Jurkat, Clone E6-1 (cell line): ENCODE data around the gene SERTAD3.
"Not testable (repeated sequence)": the region's sequence is repeated elsewhere in the genome, so short reads cannot be mapped to it uniquely, and the experiment has no call there.

Experiments
- DNase-seq: peaks from one replicate; pipeline ENCODE4 v3.0.0-alpha.2; 2011; ENCODE audit warnings: low read depth, low spot score
- H3K4me3 ChIP-seq: 2 replicates; pipeline ENCODE4 v1.5.1; 2011; ENCODE audit warnings: mild to moderate bottlenecking, low read length, control low read depth, moderate library complexity

Gene SERTAD3

DNA sequence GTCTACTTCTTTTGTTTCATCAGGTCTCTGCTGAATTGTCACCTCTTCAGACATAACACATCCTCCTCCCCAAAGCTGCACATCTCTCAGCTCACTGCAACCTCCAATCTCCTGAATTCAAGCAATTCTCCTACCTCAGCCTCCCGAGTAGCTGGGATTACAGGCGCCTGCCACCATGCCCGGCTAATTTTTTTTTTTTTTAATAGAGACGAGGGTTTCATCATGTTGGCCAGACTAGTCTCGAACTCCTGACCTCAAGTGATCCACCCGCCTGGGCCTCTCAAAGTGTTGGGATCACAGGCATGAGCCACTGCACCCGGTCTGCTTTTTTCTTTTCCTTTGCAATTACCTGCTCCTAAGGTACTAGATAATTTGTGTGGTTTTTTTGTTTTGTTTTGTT is 11.4 kb downstream of the SERTAD3 start:
- not testable (repeated sequence) for DNase-seq, H3K4me3 ChIP-seq

DNA sequence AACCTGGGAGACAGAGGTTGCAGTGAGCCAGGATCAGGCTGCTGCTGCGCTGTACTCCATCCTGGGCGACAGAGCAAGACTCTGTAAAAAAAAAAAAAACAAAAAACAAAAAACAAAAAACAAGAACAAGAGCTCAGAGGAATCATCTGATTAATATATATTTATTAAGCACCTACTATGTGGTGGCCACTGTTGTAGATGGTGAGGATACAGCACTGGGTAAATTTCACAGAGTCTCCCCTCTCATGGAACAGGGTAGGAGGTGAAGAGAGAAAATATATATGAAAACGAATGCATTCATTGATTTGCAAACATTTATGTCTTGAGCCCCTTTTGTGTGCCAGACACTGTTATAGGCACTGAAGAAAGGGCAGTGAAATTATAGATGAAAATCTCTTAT is 12.4 kb downstream of the SERTAD3 start:
- H3K4me3 ChIP-seq = no peak overlapping the region
- no peak for DNase-seq

DNA sequence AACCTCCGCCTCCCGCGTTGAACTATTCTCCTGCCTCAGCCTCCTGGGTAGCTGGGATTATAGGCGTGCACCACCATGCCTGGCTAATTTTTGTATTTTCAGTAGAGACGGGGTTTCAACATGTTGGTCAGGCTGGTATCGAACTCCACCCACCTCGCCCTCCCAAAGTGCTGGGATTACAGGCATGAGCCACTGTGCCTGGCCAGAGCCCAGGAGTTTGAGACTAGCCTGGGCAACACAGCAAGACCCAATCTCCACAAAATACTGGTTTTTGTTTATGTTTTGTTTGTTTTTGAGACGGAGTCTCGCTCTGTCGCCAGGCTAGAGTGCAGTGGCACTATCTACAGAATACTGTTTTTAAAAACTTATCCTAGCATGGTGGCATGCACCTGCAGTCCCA is 13.9 kb downstream of the SERTAD3 start:
- not testable (repeated sequence) for DNase-seq, H3K4me3 ChIP-seq

DNA sequence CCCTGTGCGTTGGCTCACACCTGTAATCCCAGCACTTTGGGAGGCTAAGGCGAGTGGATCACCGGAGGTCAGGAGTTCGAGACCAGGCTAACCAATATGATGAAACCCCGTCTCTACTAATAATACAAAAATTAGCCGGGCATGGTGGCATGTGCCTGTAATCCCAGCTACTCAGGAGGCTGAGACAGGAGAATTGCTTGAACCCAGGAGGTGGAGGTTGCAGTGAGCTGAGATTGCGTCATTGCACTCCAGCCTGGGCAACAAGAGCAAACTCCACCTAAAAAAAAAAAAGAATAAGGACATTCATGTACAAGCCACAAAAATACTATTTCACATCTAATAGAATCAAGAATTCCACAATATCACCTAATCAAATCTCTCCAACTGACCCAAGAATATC is 15.9 kb downstream of the SERTAD3 start:
- not testable (repeated sequence) for DNase-seq, H3K4me3 ChIP-seq

DNA sequence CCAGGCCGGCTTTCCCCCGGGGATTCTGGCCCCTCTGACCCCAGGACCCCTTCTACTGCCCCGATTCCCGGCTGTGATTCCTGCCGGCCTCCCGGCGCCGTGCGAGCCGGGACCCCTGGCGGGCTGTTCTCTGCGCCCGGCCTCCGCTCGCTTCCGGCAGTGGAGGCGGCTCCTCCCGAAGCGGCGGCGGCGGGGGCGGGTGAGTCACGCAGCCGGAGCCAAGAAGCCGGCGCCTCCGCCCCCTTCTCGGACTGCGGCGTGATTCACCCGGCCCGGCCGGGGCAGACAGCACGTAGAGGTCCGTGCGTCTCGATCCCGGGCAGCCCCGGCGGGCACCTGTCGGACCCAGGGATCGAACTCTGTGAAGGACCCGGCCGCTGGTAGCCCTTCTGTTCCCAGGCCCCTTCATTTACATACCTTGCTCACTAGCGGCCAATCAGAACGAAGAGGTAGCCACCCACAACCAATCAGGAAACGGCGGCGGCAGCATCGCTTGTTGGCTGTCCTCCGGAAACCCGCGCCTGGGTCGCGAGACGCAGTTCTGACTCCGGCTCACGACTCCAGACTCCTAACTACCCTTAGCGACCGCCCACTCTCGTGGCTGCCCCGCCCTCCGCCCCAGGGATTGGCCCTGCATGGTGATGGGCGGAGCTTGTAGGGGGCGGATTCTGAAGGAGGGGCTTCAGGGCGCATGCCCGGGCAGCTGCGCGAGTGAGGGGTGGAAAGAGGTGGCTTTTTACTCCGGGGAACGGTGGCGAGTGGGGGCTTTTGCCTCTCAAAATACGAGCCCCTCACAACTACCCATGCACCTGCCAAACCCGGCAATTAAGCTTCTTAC is 18.5 kb downstream of the SERTAD3 start, which contains the start of gene SERTAD1:
SERTAD1 (minus strand) TSS at position 543 of the 838 bp plus-strand sequence. CDS start 2,446 bp downstream, outside the sequence.
- peak within 1 kb of the TSS; percentile 73 for H3K4me3 ChIP-seq
- DNase-seq = peak; percentile 99

DNA sequence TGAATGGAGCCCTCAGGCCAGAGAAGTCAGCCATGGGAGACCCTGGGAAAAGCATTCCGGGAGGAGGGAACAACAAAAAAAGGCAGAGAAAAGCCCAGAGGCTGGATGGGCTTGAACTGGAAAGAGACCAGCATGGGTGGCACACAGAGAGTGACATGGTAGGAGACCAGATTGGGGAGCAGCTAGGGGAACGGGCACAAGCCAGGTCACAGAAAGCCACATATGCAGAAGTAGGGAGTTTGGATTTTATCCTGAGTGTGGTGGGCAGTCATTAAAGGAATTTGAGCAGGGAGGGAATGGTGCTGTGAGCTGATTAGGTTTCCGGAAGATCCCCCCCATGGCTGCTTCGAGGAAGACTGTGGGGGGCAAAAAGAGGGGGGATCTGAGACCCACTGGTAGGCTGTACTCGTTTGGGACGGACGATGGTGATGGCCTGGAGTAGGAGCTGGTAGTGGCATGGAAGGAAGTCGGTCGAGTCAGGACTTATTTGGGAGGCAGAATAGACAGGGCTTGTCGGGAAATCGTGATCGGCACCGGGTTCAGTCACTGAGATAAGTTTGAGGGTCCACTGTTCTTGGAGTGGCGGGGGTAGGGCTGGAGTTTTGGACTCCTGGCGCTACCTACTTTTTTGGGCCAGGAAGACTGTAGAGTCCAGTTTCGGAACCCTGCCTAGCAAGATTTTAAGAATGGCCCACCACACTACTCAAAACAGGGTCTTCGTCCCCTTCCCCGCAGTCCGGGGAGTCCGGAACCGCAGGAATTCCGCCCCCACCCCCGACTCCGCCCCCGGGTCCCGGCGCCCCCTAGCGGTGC is 19.3 kb downstream of the SERTAD3 start:
- peak overlapping the region; percentile 73 for H3K4me3 ChIP-seq
- no peak for DNase-seq

DNA sequence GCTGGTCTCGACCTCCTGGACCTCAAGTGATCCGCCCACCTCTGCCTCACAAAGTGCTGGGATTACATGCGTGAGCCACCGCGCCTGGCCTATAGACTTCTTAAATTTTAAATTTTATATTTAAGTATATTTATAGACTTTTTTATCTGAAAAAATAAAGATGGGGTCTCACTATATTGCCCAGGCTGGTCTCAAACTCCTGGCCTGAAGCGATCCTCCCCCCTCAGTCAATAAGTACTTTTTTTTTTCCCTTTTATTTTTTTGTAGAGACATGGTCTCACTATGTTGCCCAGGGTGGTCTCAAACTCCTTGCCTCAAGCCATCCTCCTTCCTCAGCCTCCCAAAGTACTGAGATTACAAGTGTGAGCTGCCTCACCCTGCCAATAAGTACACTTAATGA is 20.2 kb downstream of the SERTAD3 start:
- no peak overlapping the region for H3K4me3 ChIP-seq
- no peak for DNase-seq

DNA sequence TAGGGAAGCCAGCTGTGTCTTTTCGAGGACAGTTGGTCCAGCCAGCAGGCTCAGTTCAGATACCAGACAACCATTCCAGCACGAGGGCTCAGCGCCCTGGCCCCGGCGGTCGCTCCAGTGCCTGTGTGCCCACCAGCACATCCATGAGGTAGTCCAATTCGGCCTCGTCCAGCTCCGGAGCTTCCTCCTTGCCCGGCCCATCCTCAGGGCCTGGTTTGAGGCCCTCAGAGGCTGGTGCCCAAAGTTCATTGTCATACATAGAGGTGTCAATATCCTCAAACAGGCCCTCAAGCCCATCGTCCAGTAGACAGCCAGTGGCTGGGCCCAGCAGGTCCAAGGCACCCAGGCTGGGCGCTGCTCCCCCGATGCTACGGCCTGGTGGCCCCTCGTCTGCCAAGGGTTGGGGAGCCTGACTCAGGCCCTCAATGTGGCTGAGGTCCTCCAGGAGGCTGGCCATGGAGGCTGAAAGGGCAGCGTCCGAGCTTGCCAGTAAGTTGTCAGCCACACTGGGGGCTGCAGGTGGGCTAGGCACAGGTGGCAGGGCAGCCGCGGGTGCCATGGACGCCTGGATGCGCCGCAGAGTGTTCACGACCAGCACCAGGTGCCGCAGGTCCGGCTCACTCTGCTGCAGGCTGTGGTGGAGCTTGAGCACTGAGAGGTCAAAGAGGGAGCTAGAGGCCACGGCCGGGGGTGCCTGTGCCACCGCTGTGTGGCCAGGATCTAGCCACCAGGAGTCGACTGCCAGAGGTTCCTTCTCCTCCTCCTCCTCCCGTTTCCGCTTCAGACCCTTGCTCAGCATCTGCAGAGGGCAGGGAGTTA is 21.2 kb downstream of the SERTAD3 start:
- DNase-seq = no peak
- H3K4me3 ChIP-seq = no peak overlapping the region

DNA sequence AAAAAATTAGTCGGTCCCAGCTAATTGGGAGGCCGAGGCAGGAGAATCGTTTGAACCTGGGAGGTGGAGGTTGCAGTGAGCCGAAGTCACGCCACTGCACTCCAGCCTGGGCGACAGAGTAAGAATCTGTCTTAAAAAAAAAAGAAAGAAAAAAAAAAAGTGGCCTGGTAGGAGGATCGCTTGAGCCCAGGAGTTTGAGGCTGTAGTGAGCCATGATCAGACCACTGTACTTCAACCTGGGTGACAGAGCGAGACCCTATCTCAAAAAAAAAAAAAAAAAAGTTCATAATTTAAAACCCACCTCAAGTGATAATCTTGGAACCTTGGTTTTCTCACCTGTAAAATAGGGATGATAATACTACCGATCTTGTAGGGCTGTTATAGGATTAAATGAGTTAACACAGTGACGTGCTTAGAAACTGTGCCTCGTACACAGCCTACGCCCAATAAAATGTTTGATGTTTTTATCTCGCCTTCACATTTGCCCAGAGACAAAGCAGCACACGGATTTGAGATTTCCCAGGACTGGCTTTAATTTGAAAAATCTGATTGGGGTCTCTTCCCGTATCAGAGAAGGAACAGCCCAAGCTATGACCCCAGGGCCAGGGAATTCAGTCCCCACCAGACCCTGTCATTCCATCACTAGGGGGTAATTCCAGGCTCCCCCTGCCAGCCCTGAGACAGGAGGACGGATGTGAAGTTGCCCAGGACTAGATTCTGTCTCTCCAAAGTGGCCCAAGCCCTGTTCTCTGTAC is 22.0 kb downstream of the SERTAD3 start:
- no peak overlapping the region for H3K4me3 ChIP-seq
- no peak for DNase-seq

DNA sequence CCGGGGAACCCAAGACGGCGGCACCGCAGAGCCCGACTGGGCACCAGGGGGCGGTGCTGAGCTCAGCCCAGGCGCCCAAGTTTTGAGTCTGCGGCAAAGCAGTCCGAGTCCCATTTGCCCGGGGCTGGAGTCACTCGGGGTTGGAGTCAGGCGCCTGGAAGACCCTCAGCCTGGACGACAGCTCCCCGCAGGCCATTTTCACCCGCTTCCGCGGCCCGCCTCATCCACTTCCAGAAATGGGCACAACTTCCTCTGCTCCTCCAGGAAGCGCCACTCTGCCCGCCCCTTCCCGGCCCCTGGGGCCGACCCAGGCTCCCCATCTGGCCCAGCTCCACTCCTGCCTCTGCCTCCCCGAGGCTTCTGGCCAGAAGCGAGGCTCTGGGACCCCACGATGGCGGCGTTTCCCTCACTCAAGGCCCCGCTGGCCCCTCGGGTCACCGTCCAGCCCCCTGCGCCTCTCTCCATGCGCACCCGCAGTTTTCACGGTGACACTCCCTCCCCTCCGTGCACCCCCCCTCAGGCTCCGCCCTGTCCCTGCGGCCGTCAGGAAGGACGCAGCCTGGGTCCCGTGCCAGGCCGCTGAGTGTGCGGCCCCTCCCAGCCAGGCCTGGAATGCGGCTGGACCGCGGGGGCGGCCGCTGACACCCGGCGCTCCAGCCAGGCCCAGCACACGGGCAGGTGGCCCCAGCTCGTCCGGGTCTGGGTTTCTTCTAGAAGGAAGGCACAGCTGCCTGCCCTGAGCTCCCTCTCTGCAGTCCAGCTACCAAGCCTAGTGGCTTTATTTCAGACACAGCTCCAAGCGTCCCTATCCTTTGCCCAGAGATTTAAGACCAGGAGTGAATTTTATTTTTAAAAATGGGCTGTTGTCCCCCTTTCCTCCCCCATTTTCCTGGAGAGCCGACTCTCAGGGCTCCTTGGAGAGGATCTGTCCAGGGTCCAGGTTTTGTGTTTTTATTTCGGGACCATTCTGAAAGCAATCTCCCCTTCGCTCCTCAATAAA is 23.1 kb downstream of the SERTAD3 start:
- peak overlapping the region; percentile 61 for H3K4me3 ChIP-seq
- no peak for DNase-seq

DNA sequence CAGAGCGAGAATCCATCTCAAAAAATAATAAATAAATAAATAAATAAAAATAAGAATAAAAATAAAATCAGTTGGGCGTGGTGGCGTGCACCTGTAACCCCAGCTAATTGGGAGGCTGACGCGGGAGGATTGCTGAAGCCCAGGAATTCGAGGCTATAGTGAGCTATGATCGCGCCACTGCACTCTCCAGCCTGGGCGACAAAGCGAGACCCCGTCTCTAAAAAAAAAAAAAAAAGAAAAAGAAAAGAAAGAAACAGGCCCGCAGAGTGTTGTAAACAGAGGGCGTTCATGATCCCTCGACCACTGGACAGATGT is 23.7 kb downstream of the SERTAD3 start:
- H3K4me3 ChIP-seq = peak overlapping the region; percentile 61
- DNase-seq = no peak

DNA sequence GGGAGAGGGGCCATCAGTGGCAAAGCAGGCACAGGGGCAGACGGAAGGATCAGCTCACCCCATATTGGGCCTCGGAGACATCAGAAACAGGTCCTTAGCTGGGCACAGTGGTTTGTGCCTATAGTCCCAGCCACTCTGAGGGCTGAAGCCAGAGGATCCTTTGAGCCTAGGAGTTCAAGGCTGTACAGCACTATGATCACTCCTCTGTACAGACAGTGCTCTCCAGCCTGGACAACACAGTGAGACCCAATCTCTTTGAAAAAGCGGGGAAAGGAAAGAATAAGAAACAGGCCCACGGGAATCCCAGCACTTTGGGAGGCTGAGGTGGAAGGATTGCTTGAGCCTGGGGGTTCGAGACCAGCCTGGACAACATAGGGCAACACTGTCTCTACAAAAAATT is 24.4 kb downstream of the SERTAD3 start:
- H3K4me3 ChIP-seq = no peak overlapping the region
- no peak for DNase-seq

DNA sequence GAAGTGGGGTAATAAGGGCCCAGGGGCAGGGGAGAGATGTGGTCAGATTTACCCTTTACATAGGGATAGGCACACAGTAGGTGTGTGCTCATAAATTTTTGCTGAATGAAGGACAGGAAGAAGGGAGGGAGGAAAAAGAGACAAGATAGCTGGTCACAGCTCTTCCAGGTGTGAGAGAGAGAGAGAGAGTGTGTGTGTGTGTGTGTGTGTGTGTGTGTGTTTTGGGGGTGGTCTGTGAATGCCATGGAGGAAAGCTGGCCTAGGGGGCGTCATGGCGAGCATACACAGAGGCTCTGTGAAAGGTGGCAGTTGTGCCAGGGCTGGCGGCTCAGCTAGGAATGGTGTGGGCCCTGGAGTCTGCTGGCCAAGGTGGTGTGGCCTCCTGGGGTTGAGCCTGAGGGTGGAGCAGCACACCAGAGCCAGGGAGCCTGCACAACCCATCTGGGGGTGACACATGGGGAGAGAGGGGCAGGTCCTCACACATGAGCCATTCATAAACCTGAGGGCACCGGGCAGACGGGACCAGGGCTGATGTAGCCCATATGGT is 25.0 kb downstream of the SERTAD3 start:
- H3K4me3 ChIP-seq = no peak overlapping the region
- no peak for DNase-seq

DNA sequence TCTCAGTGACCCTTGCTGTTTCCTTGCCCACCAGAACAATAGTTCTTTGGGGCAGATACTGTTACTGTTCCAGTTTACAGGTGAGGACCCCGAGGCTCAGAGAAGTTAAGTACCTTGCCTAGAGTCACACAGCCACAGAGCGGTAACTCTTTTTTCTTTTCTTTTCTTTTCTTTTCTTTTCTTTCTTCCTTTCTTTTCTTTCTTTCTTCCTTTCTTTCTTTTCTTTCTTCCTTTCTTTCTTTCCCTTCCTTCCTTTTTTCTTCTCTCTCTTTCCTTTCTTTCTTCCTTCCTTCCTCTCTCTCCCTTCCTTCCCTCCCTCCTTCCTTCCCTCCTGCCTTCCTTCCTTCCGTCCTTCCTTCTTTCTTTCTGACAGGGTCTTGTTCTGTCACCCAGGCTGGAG is 26.1 kb downstream of the SERTAD3 start:
- DNase-seq = no peak
- no peak overlapping the region for H3K4me3 ChIP-seq

DNA sequence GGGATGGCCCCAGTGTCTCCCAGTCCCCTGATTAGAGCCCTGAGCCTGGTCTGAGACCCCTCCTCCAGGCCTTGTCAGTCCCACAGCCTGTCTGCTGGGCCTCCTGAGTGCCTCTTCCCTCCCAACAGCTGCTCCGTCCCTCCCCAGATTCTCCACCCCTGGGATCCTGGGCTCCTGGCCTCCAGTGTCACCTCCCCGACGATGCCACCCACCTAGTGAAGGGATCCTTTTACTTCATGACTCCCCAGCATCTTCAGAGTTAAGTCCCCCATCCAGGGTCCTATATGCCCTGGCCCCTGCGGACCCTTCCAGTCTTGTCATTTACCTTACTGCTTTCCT is 26.5 kb downstream of the SERTAD3 start:
- no peak overlapping the region for H3K4me3 ChIP-seq
- no peak for DNase-seq

DNA sequence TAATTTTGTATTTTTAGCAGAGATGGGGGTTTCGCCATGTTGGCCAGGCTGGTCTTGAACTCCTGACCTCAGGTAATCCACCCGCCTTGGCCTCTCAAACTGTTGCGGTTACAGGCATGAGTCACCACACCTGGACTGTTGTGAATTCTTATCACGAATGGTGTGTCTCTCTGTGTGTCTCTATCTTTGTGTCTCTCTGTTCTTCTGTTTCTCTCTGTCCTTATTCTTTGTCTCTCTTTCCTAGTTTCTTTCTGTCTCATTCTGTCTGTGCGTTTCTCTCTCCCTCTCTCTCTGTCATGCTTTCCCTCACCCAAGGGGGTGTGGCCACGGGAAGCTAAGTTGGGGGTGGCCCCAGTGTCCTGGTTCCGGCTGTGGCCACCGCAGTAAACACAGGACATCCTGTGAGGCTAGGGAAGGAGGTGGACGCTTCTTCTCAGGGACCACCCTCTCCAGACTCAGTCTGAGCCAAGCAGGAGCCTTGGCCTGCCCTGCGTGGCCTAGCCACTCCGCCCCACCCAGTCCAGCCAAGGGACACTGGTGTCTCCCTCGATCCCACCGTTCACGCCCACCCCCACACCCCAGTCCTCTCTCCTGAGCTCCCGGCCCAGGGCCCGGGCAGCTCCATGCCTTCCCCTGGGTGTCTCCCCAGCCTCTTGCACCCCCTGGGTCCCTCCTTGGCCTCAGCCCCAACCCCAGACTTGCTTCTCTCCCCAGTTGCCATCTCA is 27.1 kb downstream of the SERTAD3 start:
- no peak overlapping the region for H3K4me3 ChIP-seq
- DNase-seq = no peak

DNA sequence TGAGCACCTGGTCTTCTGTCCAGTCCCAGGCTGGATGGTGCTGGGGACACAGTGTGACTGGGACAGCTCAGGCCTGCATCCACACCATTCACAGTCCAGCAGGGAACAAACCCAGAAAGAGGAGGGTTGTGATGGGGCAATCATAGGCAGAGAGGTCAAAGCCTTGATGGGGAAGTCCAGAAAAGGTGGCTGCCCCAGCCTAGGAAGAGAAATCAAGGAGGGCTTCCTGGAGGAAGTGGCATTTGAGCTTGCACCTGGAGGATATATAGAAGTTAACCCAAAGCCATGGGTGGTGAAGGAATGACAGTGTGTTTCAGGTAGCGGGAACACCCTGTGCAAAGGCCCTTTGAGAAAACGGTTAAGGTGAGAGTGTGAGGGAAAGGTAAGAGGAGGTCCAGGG is 28.4 kb downstream of the SERTAD3 start:
- no peak overlapping the region for H3K4me3 ChIP-seq
- no peak for DNase-seq
